ENCODE results near the gene RAB27A. TPM values are rescaled to one million over a fixed set of nuclear protein-coding genes. Genes with fewer than 3 reads are reported as not detected.

RAB27A gene
- total RNA-seq, 1 donor from 2014 or later: 19.4 TPM

- no peak for TF ChIP-seq CTCF (IDR thresholded peaks at IDR 0.05; ENCODE audit: unreplicated experiment)
- peaks cover 5% of the 10 kb centered on the region for H3K4me1 Mint-ChIP-seq (ENCODE audit: unreplicated experiment)
- H3K27ac Mint-ChIP-seq (ENCODE audit: unreplicated experiment): no peak overlapping the region
- no peaks in the 10 kb centered on the region for H3K27me3 Mint-ChIP-seq (ENCODE audit: unreplicated experiment)
- no peaks in the 10 kb centered on the region for H3K9me3 Mint-ChIP-seq (ENCODE audit: unreplicated experiment)
- DNase-seq (ENCODE audit: low spot score): no peak
- no peak overlapping the region for H3K4me3 Mint-ChIP-seq (ENCODE audit: unreplicated experiment)
- no peaks in the 10 kb centered on the region for H3K36me3 Mint-ChIP-seq (ENCODE audit: low read depth, unreplicated experiment)
Measured at GRCh38 chr15:55266547-55266946, 23.1 kb downstream of the RAB27A start.

GRCh38 chr15:55260562-55261131, 29.0 kb downstream of the RAB27A start:
- peaks cover 2% of the 10 kb centered on the region for H3K4me1 Mint-ChIP-seq (ENCODE audit: unreplicated experiment)
- TF ChIP-seq CTCF (IDR thresholded peaks at IDR 0.05; ENCODE audit: unreplicated experiment): no peak
- no peak overlapping the region for H3K27ac Mint-ChIP-seq (ENCODE audit: unreplicated experiment)
- no peak overlapping the region for H3K4me3 Mint-ChIP-seq (ENCODE audit: unreplicated experiment)
- DNase-seq (ENCODE audit: low spot score): no peak
- H3K36me3 Mint-ChIP-seq (ENCODE audit: low read depth, unreplicated experiment): peaks cover 9% of the 10 kb centered on the region
- peaks cover 4% of the 10 kb centered on the region for H3K9me3 Mint-ChIP-seq (ENCODE audit: unreplicated experiment)
- peaks cover 2% of the 10 kb centered on the region for H3K27me3 Mint-ChIP-seq (ENCODE audit: unreplicated experiment)

GRCh38 chr15:55257938-55258337, 31.7 kb downstream of the RAB27A start:
- no peak for TF ChIP-seq CTCF (IDR thresholded peaks at IDR 0.05; ENCODE audit: unreplicated experiment)
- Mint-ChIP-seq H3K4me3 (ENCODE audit: unreplicated experiment) (no peak overlapping the region), H3K36me3 (ENCODE audit: low read depth, unreplicated experiment) (peaks cover 9% of the 10 kb centered on the region), H3K27ac (ENCODE audit: unreplicated experiment) (no peak overlapping the region), H3K9me3 (ENCODE audit: unreplicated experiment) (peaks cover 4% of the 10 kb centered on the region), H3K4me1 (ENCODE audit: unreplicated experiment) (peaks cover 5% of the 10 kb centered on the region), H3K27me3 (ENCODE audit: unreplicated experiment) (peaks cover 2% of the 10 kb centered on the region)
- no peak for DNase-seq (ENCODE audit: low spot score)

- H3K4me1 Mint-ChIP-seq (ENCODE audit: unreplicated experiment): peaks cover 5% of the 10 kb centered on the region
- peaks cover 9% of the 10 kb centered on the region for H3K36me3 Mint-ChIP-seq (ENCODE audit: low read depth, unreplicated experiment)
- no peak for TF ChIP-seq CTCF (IDR thresholded peaks at IDR 0.05; ENCODE audit: unreplicated experiment)
- no peak overlapping the region for H3K27ac Mint-ChIP-seq (ENCODE audit: unreplicated experiment)
- peaks cover 4% of the 10 kb centered on the region for H3K9me3 Mint-ChIP-seq (ENCODE audit: unreplicated experiment)
- peak overlapping the region; percentile 38 for H3K4me3 Mint-ChIP-seq (ENCODE audit: unreplicated experiment)
- DNase-seq (ENCODE audit: low spot score): no peak
- peaks cover 2% of the 10 kb centered on the region for H3K27me3 Mint-ChIP-seq (ENCODE audit: unreplicated experiment)
Measured at GRCh38 chr15:55257012-55257670, 32.5 kb downstream of the RAB27A start.

GRCh38 chr15:55256281-55257011, 33.2 kb downstream of the RAB27A start:
- H3K9me3 Mint-ChIP-seq (ENCODE audit: unreplicated experiment): peaks cover 4% of the 10 kb centered on the region
- no peak for DNase-seq (ENCODE audit: low spot score)
- peak overlapping the region; percentile 38 for H3K4me3 Mint-ChIP-seq (ENCODE audit: unreplicated experiment)
- H3K27me3 Mint-ChIP-seq (ENCODE audit: unreplicated experiment): peaks cover 2% of the 10 kb centered on the region
- H3K36me3 Mint-ChIP-seq (ENCODE audit: low read depth, unreplicated experiment): peaks cover 9% of the 10 kb centered on the region
- peaks cover 5% of the 10 kb centered on the region for H3K4me1 Mint-ChIP-seq (ENCODE audit: unreplicated experiment)
- no peak for TF ChIP-seq CTCF (IDR thresholded peaks at IDR 0.05; ENCODE audit: unreplicated experiment)
- H3K27ac Mint-ChIP-seq (ENCODE audit: unreplicated experiment): no peak overlapping the region
